GM23338 (cell line): ENCODE data around the gene RBM17. TPM values are rescaled to one million over a fixed set of nuclear protein-coding genes. Genes with fewer than 3 reads are reported as not detected.

Experiments used
- ATAC-seq: fragments of 200-7000 bp; cut with Tn5 transposase; 3 replicates; pipeline ENCODE4 v1.9.1; 2020
- DNase-seq: peaks from one replicate; pipeline ENCODE4 v3.0.0-alpha.2; 2015; ENCODE audit warnings: low spot score
- H2AFZ ChIP-seq: fragments of 200-600 bp; sonication (generic); 2 replicates; pipeline ENCODE4 v1.8.0; 2016; ENCODE audit warnings: antibody characterized with exemption, mild to moderate bottlenecking, moderate library complexity
- H3F3A ChIP-seq: fragments of 200-600 bp; sonication (generic); replicated peaks from 2 replicates; pipeline ENCODE4 v1.8.0; 2017; ENCODE audit warnings: antibody characterized with exemption, mixed run types, low read depth
- H3K27ac ChIP-seq: fragments of 200-600 bp; sonication (generic); 2 replicates; pipeline ENCODE4 v1.6.1; 2016; ENCODE audit warnings: low read depth
- H3K27me3 ChIP-seq: fragments of 200-600 bp; sonication (generic); 2 replicates; pipeline ENCODE4 v1.8.0; 2016; ENCODE audit warnings: mild to moderate bottlenecking, mixed run types, moderate library complexity; ENCODE audit not compliant: insufficient read depth
- H3K36me3 ChIP-seq: fragments of 200-600 bp; sonication (generic); 2 replicates; pipeline ENCODE4 v1.8.0; 2016; ENCODE audit warnings: mild to moderate bottlenecking; ENCODE audit not compliant: insufficient read depth
- H3K4me1 ChIP-seq: fragments of 200-600 bp; sonication (generic); 2 replicates; pipeline ENCODE4 v1.8.0; 2016; ENCODE audit warnings: mild to moderate bottlenecking, moderate library complexity; ENCODE audit not compliant: insufficient read depth
- H3K4me2 ChIP-seq: fragments of 200-600 bp; sonication (generic); 2 replicates; pipeline ENCODE4 v1.7.1; 2017; ENCODE audit warnings: mixed run types
- H3K4me3 ChIP-seq: fragments of 200-600 bp; sonication (generic); 2 replicates; pipeline ENCODE4 v1.6.1; 2016; ENCODE audit warnings: mixed run types
- H3K79me2 ChIP-seq: fragments of 200-600 bp; sonication (generic); replicated peaks from 2 replicates; pipeline ENCODE4 v1.8.0; 2017; ENCODE audit warnings: mild to moderate bottlenecking; ENCODE audit not compliant: insufficient read depth
- H3K9me2 ChIP-seq: fragments of 200-600 bp; sonication (generic); 2 replicates; pipeline ENCODE4 v1.8.0; 2017; ENCODE audit not compliant: insufficient read depth
- H4K20me1 ChIP-seq: fragments of 200-600 bp; sonication (generic); replicated peaks from 2 replicates; pipeline ENCODE4 v1.8.0; 2017; ENCODE audit warnings: mild to moderate bottlenecking; ENCODE audit not compliant: insufficient read depth
- H3K27ac Mint-ChIP-seq: 2 replicates; pipeline ENCODE4 v1.8.0; 2020; ENCODE audit warnings: inconsistent platforms, mild to moderate bottlenecking, moderate library complexity, mixed read lengths
- H3K27me3 Mint-ChIP-seq: 3 replicates; pipeline ENCODE4 v1.8.0; 2022; ENCODE audit warnings: low read depth, mild to moderate bottlenecking, moderate library complexity, mixed read lengths, inconsistent platforms; ENCODE audit not compliant: insufficient read depth, poor library complexity
- H3K36me3 Mint-ChIP-seq: 3 replicates; pipeline ENCODE4 v1.8.0; 2021; ENCODE audit warnings: low read depth, mild to moderate bottlenecking, inconsistent platforms, moderate library complexity, mixed read lengths
- H3K4me1 Mint-ChIP-seq: 3 replicates; pipeline ENCODE4 v1.8.0; 2020; ENCODE audit warnings: mild to moderate bottlenecking, inconsistent platforms, mixed read lengths
- H3K4me3 Mint-ChIP-seq: 3 replicates; pipeline ENCODE4 v1.8.0; 2021; ENCODE audit warnings: moderate library complexity, mild to moderate bottlenecking, inconsistent platforms, mixed read lengths
- H3K9me3 Mint-ChIP-seq: 3 replicates; pipeline ENCODE4 v1.8.0; 2020; ENCODE audit warnings: moderate library complexity, mild to moderate bottlenecking, inconsistent platforms, mixed read lengths
- CREB1 ChIP-seq: fragments of 250-450 bp; sonication (Bioruptor Pico); IDR thresholded peaks from 2 replicates; pipeline ENCODE4 v1.5.0; 2020; ENCODE audit warnings: low read depth, mild to moderate bottlenecking, moderate library complexity
- CTCF ChIP-seq, 2 experiments: fragments of 200-600 bp in 1 of 2; sonication (generic) in 1 of 2; conservative IDR thresholded peaks; 2 replicates each; pipeline versions ENCODE4 v1.5.1 to v1.6.1; 2016 to 2017; ENCODE audit warnings: antibody characterized with exemption in 2 of 2, low read depth in 2 of 2, mild to moderate bottlenecking in 2 of 2, moderate library complexity in 1 of 2
- ETS1 ChIP-seq: IDR thresholded peaks from 2 replicates; pipeline ENCODE4 v1.6.1; 2016; ENCODE audit warnings: antibody characterized with exemption
- EZH2 ChIP-seq: fragments of 200-600 bp; sonication (generic); IDR thresholded peaks from one replicate; pipeline ENCODE4 v1.8.0; 2017; ENCODE audit warnings: antibody characterized with exemption, mild to moderate bottlenecking, low read depth; ENCODE audit not compliant: unreplicated experiment
- EZH2phosphoT487 ChIP-seq: fragments of 200-600 bp; sonication (generic); IDR thresholded peaks from one replicate; pipeline ENCODE4 v1.8.1; 2018; ENCODE audit warnings: antibody characterized with exemption; ENCODE audit not compliant: unreplicated experiment
- JUNB ChIP-seq: IDR thresholded peaks from one replicate; pipeline ENCODE4 v1.6.1; 2016; ENCODE audit warnings: antibody characterized with exemption; ENCODE audit not compliant: unreplicated experiment
- POLR2AphosphoS5 ChIP-seq: IDR thresholded peaks from 2 replicates; pipeline ENCODE4 v1.6.1; 2016; ENCODE audit warnings: antibody characterized with exemption, low read depth
- STAT1 ChIP-seq: IDR thresholded peaks from one replicate; pipeline ENCODE4 v1.6.1; 2016; ENCODE audit warnings: antibody characterized with exemption; ENCODE audit not compliant: unreplicated experiment
- ZNF114 ChIP-seq: fragments of 250-450 bp; sonication (Bioruptor Pico); IDR thresholded peaks from 2 replicates; pipeline ENCODE4 v1.5.0; 2020; ENCODE audit warnings: mild to moderate bottlenecking, moderate library complexity
- ZNF331 ChIP-seq: fragments of 250-450 bp; sonication (Bioruptor Pico); IDR thresholded peaks from 2 replicates; pipeline ENCODE4 v1.5.0; 2020; ENCODE audit warnings: low read depth, mild to moderate bottlenecking, moderate library complexity
- ZNF462 ChIP-seq: fragments of 250-450 bp; sonication (Bioruptor Pico); IDR thresholded peaks from 2 replicates; pipeline ENCODE4 v1.5.0; 2020; ENCODE audit warnings: mild to moderate bottlenecking, moderate library complexity
- polyA plus RNA-seq: library from polyadenylated mRNA; unstranded; fragments of >200 nt; fragmentation: Nextera tagmentation; extraction: Ambion mirVana; gene quantifications from 2 replicates; pipeline ENCODE4 v1.2.1, GENCODE V29; 2016
- total RNA-seq: library from RNA; depleted of rRNA; stranded (reverse); fragments of >200 nt; shearing (Covaris generic); gene quantifications from 2 replicates; pipeline ENCODE4 v1.2.3, GENCODE V29; 2014

Gene RBM17
- total and polyA plus RNA-seq, 2 experiments from 2014 or later: 54.7 to 281 TPM

GRCh38 chr10:6053816-6054631, 34.8 kb upstream of the RBM17 start (continued):
- TF ChIP-seq ZNF462 (CRISPR knock-in tag): no peak
- TF ChIP-seq ETS1: no peak
- no peak for TF ChIP-seq CREB1 (CRISPR knock-in tag)

GRCh38 chr10:6054884-6055283, 34.0 kb upstream of the RBM17 start:
- peaks cover 2% of the 10 kb centered on the region for H3K27me3 Mint-ChIP-seq
- peaks cover 7% of the 10 kb centered on the region; the same call in 2 of the 3 replicates for H3K4me1 Mint-ChIP-seq
- H3K27ac Mint-ChIP-seq: no peak overlapping the region
- Histone ChIP-seq H3K79me2 (no peaks in the 10 kb centered on the region), H3F3A (no peaks in the 10 kb centered on the region), H3K27ac (no peak overlapping the region), H3K9me2 (0 out of 2 replicates have a peak, but pooled peaks cover 2% of the 10 kb centered on the region), H2AFZ (no peak overlapping the region), H4K20me1 (no peaks in the 10 kb centered on the region), H3K36me3 (no peaks in the 10 kb centered on the region), H3K27me3 (no peaks in the 10 kb centered on the region), H3K4me1 (no peaks in the 10 kb centered on the region), H3K4me3 (no peak overlapping the region), H3K4me2 (no peak overlapping the region)
- no peak overlapping the region for H3K4me3 Mint-ChIP-seq
- no peak for ATAC-seq
- no peaks in the 10 kb centered on the region for H3K36me3 Mint-ChIP-seq
- no peak for DNase-seq
- no peaks in the 10 kb centered on the region for H3K9me3 Mint-ChIP-seq
- no peak for TF ChIP-seq ZNF331 (CRISPR knock-in tag)
- no peak for TF ChIP-seq POLR2AphosphoS5
- no peak for TF ChIP-seq ZNF114
- no peak for TF ChIP-seq STAT1
- no peak for TF ChIP-seq ETS1
- no peak for TF ChIP-seq EZH2
- TF ChIP-seq CTCF (conservative IDR thresholded peaks at IDR 0.05; ENCODE audit: low read depth in 2 of 2): no peak
- TF ChIP-seq JUNB: no peak
- TF ChIP-seq EZH2phosphoT487: no peak
- TF ChIP-seq CREB1 (CRISPR knock-in tag): no peak
